ENCODE measurements around the gene MCOLN1.

MCOLN1 gene

DNA sequence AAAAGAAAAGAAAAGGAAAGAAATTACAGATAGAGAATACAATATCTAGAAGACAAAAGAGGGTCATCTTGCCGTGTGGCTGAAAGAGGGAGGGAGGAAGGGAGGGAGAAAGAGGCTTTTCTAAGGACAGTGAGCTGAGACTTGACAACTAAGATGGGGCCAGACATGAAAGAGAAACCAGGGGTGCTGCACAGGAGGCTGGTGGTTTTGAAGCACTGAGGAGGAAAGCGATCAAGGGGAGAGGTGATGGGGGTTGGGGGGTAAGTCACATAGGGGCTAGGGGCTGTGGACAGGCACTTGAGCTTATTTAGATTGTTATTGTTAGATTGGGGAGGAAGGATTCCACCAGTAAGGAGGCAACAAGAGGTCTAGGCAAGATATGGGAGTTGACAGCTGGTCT lies 30.4 kb downstream of the MCOLN1 start:
- Histone ChIP-seq H3K4me2 (ENCODE audit: low read length) (no peak overlapping the region), H3K9ac (ENCODE audit: low read length) (no peak overlapping the region), H3K36me3 (replicated peaks; ENCODE audit: low read depth, low read length) (peaks cover 31% of the 10 kb centered on the region), H3K79me2 (ENCODE audit: low read length) (no peaks in the 10 kb centered on the region), H3K27ac (ENCODE audit: low read length) (no peak overlapping the region), H3K4me1 (ENCODE audit: low read length) (no peaks in the 10 kb centered on the region), H2AFZ (ENCODE audit: low read depth, low read length) (no peak overlapping the region), H3K9me3 (ENCODE audit: insufficient read depth, low read length) (no peaks in the 10 kb centered on the region), H3K4me3 (ENCODE audit: low read length) (no peak overlapping the region), H3K27me3 (ENCODE audit: low read depth, low read length) (no peaks in the 10 kb centered on the region), H4K20me1 (ENCODE audit: insufficient read depth, low read length) (no peaks in the 10 kb centered on the region)
- no peak for TF ChIP-seq EZH2phosphoT487 (IDR thresholded peaks at IDR 0.05; ENCODE audit: low read depth)
- TF ChIP-seq, protein P1, sequence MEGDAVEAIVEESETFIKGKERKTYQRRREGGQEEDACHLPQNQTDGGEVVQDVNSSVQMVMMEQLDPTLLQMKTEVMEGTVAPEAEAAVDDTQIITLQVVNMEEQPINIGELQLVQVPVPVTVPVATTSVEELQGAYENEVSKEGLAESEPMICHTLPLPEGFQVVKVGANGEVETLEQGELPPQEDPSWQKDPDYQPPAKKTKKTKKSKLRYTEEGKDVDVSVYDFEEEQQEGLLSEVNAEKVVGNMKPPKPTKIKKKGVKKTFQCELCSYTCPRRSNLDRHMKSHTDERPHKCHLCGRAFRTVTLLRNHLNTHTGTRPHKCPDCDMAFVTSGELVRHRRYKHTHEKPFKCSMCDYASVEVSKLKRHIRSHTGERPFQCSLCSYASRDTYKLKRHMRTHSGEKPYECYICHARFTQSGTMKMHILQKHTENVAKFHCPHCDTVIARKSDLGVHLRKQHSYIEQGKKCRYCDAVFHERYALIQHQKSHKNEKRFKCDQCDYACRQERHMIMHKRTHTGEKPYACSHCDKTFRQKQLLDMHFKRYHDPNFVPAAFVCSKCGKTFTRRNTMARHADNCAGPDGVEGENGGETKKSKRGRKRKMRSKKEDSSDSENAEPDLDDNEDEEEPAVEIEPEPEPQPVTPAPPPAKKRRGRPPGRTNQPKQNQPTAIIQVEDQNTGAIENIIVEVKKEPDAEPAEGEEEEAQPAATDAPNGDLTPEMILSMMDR (IDR thresholded peaks at IDR 0.05; ENCODE audit: low read depth, low read length) = no peak

DNA sequence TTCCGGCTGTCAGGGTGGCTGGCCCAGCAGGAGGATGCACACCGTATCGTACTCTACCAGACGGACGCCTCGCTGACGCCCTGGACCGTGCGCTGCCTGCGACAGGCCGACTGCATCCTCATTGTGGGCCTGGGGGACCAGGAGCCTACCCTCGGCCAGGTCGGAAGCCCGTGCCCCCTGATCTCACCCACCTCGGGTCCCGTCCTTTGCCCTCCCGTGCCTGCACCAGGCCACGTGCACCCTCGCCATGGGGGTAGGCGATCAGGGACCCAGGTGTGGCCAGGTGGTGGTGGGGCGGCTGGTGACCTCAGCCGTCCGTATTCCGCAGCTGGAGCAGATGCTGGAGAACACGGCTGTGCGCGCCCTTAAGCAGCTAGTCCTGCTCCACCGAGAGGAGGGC lies 32.1 kb downstream of the MCOLN1 start:
- no peaks in the 10 kb centered on the region for H3K4me1 ChIP-seq (ENCODE audit: low read length)
- H2AFZ ChIP-seq (ENCODE audit: low read depth, low read length) = no peak overlapping the region
- TF ChIP-seq, protein P1 (IDR thresholded peaks at IDR 0.05; ENCODE audit: low read depth, low read length) = no peak
- no peak for TF ChIP-seq EZH2phosphoT487 (IDR thresholded peaks at IDR 0.05; ENCODE audit: low read depth)
- H3K9ac ChIP-seq (ENCODE audit: low read length) = no peak overlapping the region
- no peak overlapping the region for H3K27ac ChIP-seq (ENCODE audit: low read length)
- H3K4me2 ChIP-seq (ENCODE audit: low read length) = no peak overlapping the region
- no peaks in the 10 kb centered on the region for H4K20me1 ChIP-seq (ENCODE audit: insufficient read depth, low read length)
- no peaks in the 10 kb centered on the region for H3K79me2 ChIP-seq (ENCODE audit: low read length)
- H3K9me3 ChIP-seq (ENCODE audit: insufficient read depth, low read length) = no peaks in the 10 kb centered on the region
- H3K4me3 ChIP-seq (ENCODE audit: low read length) = no peak overlapping the region
- peaks cover 44% of the 10 kb centered on the region for H3K36me3 ChIP-seq (replicated peaks; ENCODE audit: low read depth, low read length)
- no peaks in the 10 kb centered on the region for H3K27me3 ChIP-seq (ENCODE audit: low read depth, low read length)

DNA sequence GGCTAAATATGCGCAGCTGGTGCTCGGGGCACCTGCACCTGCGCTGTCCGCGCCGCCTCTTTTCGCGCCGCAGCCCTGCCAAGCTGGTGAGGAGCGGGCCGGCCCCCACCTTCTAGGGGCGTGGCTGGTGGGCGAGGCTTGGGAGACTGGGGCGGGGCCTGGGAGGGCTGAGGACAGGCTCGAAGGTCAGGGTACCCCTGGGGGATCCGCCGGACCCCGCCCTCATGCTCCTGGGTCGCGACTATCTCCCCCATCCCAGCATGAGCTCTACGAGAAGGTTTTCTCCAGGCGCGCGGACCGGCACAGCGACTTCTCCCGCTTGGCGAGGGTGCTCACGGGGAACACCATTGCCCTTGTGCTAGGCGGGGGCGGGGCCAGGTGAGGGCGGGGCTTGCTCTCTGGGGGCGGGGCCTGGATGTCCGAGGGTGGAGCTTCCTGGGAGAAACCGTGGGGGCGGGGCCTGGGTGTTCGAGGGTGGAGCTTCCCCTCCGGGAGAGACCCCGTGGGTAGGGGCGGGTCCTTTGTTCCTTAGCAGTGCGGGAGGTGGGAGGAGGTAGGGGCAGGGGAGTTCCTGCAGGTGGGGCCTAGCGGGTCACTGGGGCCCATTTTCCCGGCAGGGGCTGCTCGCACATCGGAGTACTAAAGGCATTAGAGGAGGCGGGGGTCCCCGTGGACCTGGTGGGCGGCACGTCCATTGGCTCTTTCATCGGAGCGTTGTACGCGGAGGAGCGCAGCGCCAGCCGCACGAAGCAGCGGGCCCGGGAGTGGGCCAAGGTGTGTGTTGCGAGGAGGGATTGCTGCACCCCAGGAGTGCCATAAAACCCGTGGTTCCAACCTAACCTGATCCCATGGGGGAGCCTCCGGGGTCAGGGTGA lies 32.8 kb downstream of the MCOLN1 start:
- H3K4me2 ChIP-seq (ENCODE audit: low read length) = no peak overlapping the region
- H3K4me3 ChIP-seq (ENCODE audit: low read length) = no peak overlapping the region
- H3K27ac ChIP-seq (ENCODE audit: low read length) = no peak overlapping the region
- H3K9ac ChIP-seq (ENCODE audit: low read length) = no peak overlapping the region
- H3K27me3 ChIP-seq (ENCODE audit: low read depth, low read length) = no peaks in the 10 kb centered on the region
- H3K4me1 ChIP-seq (ENCODE audit: low read length) = no peaks in the 10 kb centered on the region
- no peak overlapping the region for H2AFZ ChIP-seq (ENCODE audit: low read depth, low read length)
- no peaks in the 10 kb centered on the region for H4K20me1 ChIP-seq (ENCODE audit: insufficient read depth, low read length)
- H3K9me3 ChIP-seq (ENCODE audit: insufficient read depth, low read length) = no peaks in the 10 kb centered on the region
- TF ChIP-seq, protein P1 (IDR thresholded peaks at IDR 0.05; ENCODE audit: low read depth, low read length) = no peak
- no peak for TF ChIP-seq EZH2phosphoT487 (IDR thresholded peaks at IDR 0.05; ENCODE audit: low read depth)
- H3K36me3 ChIP-seq (replicated peaks; ENCODE audit: low read depth, low read length) = peaks cover 45% of the 10 kb centered on the region
- no peaks in the 10 kb centered on the region for H3K79me2 ChIP-seq (ENCODE audit: low read length)

GRCh38 chr19:7556696-7557315 lies 34.4 kb downstream of the MCOLN1 start:
- Histone ChIP-seq H3K27me3 (ENCODE audit: low read depth, low read length) (no peaks in the 10 kb centered on the region), H3K4me2 (ENCODE audit: low read length) (no peak overlapping the region), H3K9ac (ENCODE audit: low read length) (no peak overlapping the region), H3K36me3 (replicated peaks; ENCODE audit: low read depth, low read length) (peaks cover 43% of the 10 kb centered on the region), H3K27ac (ENCODE audit: low read length) (no peak overlapping the region), H3K4me3 (ENCODE audit: low read length) (no peak overlapping the region), H3K9me3 (ENCODE audit: insufficient read depth, low read length) (no peaks in the 10 kb centered on the region), H4K20me1 (ENCODE audit: insufficient read depth, low read length) (no peaks in the 10 kb centered on the region), H3K4me1 (ENCODE audit: low read length) (no peaks in the 10 kb centered on the region), H2AFZ (ENCODE audit: low read depth, low read length) (no peak overlapping the region), H3K79me2 (ENCODE audit: low read length) (no peaks in the 10 kb centered on the region)
- TF ChIP-seq, protein P1 (IDR thresholded peaks at IDR 0.05; ENCODE audit: low read depth, low read length) = no peak
- TF ChIP-seq EZH2phosphoT487 (IDR thresholded peaks at IDR 0.05; ENCODE audit: low read depth) = no peak
